ENCODE results near the gene OR7G1.

OR7G1 gene

DNA sequence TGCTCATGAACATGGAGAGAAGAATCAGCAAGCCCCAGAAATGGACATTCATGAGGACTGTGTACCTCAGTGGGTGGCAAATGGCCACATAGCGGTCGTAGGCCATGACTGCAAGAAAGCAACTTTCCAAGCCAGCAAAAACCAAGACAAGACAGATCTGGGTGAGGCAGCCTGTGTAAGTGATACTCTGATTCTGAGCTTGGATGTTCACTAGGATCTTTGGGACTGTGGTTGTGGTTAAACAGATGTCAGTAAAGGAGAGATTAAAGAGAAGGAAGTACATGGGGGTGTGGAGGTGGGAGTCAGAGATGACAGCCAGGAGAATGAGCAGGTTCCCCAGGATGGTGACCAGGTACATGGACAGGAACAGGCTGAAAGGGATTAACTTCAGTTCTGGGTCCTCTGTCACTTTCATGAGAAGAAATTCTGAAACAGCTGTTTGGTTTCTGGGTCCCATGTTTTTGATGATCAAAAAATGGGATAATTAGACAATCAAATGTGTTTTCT is at the start of gene OR7G1:
Gene OR7G1 (minus strand): TSS at position 457 of the 507 bp plus-strand sequence. CDS start 0 bp downstream, at position 457.
- no peak for DNase-seq

GRCh38 chr19:9165261-9165660 is 49.7 kb upstream of the OR7G1 start:
- DNase-seq: no peak

DNA sequence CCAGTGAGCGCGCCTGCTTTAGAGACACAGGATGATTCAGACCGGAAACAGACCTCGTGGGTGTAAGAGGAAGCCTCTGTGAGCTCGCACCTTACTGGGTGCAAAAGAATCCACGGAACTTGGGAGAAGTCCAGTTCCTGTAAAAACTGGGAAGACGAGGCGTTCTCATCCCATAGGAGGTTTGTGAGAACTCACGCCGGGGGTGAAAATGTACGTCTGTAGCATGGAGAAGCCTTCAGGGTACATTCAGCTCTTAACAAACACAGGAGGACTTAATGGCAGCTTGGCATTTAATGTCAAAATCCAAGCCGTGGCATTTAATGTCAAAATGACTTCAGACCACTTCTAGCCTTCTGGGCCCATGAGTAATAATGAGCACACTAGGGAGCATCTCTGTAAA is 45.9 kb upstream of the OR7G1 start:
- no peak for DNase-seq

- DNase-seq: no peak
Observed at GRCh38 chr19:9159891-9160290, 44.3 kb upstream of the OR7G1 start.

DNA sequence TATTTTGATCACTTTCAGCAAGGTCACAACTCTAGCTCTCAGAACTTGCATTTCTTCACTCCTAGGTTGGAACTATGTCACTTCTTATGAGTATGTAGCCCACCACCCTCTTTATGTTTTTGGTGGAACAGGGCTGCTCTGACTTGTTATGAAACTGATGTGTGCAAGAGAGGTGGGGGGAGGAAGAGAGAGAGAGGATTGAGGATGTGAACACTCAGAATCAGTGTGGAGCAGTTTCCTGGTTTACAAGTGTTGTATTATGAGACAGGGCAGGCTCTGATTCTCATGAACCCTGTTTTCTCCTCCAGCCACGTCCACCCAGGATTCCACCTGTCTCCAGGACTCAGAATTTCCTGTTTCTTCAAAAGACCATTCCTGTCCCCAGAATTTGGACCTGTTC is 40.7 kb upstream of the OR7G1 start:
- DNase-seq: no peak

DNA sequence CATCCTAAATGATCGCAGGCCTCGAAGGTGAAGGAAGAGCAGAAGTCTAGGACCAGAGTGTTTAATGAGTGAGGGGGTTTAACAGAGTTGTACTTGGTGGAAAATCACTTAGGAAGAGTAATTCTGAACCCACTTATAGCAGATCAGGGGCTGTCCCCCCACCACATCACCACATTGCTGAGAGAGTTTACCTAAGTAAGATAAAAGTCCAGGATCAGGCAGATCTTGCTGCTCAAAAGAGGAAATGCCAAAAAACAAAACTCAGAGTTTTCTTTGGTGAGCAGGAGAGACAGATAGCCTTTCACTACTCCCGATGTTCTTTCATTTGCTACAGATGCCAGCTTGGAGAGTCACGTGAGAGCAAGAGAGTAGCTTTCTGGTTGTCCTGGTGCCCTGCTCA is 40.0 kb upstream of the OR7G1 start:
- DNase-seq: no peak

- DNase-seq: no peak
Observed at GRCh38 chr19:9151367-9151766, 35.8 kb upstream of the OR7G1 start.

- no peak for DNase-seq
Observed at GRCh38 chr19:9150650-9151049, 35.1 kb upstream of the OR7G1 start.

- no peak for DNase-seq
Observed at GRCh38 chr19:9149997-9150396, 34.4 kb upstream of the OR7G1 start.

GRCh38 chr19:9148697-9149096 is 33.1 kb upstream of the OR7G1 start:
- no peak for DNase-seq

DNA sequence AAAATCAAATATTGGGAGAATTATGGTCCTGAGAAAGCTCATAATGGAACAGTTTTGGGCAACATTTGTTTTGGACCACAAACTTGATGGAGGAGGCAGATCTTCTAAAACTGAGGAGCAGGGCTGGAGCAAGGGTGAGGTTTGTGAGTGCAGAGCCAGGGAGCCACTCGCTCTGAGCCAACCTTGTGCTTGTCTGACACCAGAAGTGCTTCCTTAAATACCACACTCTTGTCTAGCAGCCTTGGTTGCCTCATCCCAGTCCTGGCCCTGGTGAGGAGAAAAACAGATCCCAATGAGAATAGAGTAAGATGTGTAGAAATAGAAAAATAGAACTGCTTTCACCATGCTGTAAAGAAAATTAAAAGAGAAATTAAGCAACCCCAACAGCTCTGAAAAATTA is 31.3 kb upstream of the OR7G1 start:
- no peak for DNase-seq

GRCh38 chr19:9144920-9145319 is 29.4 kb upstream of the OR7G1 start:
- DNase-seq: no peak

- peak; percentile 91 for DNase-seq
Observed at GRCh38 chr19:9140159-9140874, 24.8 kb upstream of the OR7G1 start, which contains the start of gene ZNF317. ZNF317 (plus strand) TSS chr19:9140397; CDS start chr19:9156017, 15,620 bp downstream.

- DNase-seq: no peak
Observed at GRCh38 chr19:9139609-9140158, 24.1 kb upstream of the OR7G1 start.

GRCh38 chr19:9132422-9132821 is 16.9 kb upstream of the OR7G1 start:
- no peak for DNase-seq

DNA sequence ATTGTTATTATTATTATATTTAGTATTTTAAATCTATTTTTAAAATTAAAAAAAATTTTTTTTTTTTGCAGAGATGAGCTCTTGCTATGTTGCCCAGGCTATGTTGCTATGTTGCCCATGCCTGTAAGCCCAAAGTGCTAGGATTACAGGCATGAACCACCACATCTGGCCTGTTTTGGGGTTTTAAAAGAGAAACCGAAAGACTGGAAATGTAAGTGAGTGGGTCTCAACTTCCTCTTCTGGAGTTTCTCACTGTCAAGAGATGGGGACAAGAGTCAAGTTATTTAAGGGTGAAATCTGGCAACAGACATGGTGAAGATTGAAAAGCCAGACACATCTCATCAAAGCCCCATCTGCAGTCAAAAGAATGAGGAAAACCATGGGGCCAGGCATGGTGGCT is 15.4 kb upstream of the OR7G1 start:
- no peak for DNase-seq

GRCh38 chr19:9128171-9128570 is 12.6 kb upstream of the OR7G1 start:
- DNase-seq: no peak

- DNase-seq: no peak
Observed at GRCh38 chr19:9126900-9127405, 11.4 kb upstream of the OR7G1 start, which contains the start of gene OR7G3. OR7G3 (minus strand) TSS chr19:9126950; CDS start chr19:9126950, 0 bp downstream.

DNA sequence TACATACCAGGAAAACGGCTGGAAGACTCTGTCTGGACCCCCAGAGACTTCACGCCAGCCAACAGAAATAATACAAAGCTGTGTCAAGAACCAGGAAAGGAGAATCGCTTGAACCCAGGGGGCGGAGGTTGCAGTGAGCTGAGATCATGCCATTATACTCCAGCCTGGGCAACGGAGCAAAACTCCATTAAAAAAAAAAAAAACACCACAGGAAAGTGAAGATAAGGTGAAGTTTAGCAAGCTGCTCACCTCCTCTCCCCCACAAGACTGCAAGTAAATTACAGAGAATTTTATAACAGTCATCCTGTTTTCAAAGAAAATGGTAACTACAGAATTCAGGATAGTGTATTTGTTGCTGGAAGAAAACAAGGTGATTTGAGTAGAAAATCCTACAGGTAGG is 984 bp upstream of the OR7G1 start:
- DNase-seq: no peak

DNA sequence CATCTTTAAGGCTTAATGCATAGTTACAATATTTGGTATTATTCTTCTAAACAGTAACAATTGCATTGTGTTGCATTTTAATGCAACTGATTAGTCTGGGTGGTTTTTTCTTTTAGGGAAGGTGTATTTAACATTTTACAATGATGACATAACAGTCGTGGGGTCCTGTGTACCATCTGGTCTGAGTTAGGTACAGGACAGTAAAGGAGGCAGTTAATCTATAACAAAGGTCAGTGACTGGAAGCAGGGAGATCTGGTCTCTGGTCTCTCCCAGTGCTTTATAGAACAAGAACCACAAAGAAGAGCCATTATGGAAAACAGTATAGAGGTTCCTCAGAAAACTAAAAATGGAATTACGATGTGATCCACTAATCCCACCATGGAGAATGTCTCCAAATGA is 5.6 kb downstream of the OR7G1 start:
- DNase-seq: no peak

DNA sequence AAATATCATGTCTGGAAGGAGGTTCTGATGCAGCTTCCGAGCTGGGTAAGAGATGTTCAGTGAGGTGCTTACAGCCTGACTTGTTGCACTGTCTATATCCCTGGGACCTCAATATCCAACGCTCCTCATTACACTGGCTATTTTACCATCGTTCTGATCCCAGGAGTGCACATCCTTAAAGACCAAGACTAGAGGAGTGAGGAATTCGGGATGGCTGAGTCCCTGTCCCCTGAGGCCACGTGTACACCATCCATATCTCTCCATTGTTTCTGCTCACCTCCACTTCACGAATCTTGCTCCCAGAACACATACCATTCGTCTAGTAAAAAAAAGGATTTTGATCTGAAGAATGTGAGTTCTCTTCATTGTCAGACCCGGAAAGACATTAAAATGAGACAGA is 8.2 kb downstream of the OR7G1 start, which contains the start of gene OR7G2:
Gene OR7G2 (minus strand): TSS at position 101 of the 400 bp plus-strand sequence. CDS start 4,232 bp downstream, outside the sequence.
- DNase-seq: no peak

GRCh38 chr19:9086761-9087160 is 28.8 kb downstream of the OR7G1 start, which contains the start of gene OR1M1:
OR1M1 (plus strand) TSS chr19:9087061; CDS start chr19:9093245, 6,184 bp downstream.
- no peak for DNase-seq

DNA sequence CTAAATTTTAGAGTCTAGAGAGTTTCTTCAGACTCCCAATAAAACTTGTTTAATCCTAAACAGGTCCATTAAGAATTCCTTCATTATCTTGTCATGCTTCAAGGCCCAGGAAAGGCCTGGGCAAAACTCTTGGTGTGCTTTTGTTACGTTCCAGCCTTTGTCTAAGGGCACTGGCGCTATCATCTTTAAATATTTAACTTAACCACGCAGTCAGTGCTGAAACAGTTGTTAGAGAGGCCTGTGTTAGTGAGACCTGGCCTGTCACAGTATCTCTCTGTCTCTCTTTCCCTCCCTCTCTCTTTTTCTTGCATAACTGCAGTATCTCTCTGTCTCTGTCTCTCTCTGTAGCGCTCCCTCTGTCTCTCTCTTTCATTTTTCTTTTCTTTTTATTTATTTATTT is 36.9 kb downstream of the OR7G1 start:
- no peak for DNase-seq

GRCh38 chr19:9076901-9077300 is 38.7 kb downstream of the OR7G1 start:
- no peak for DNase-seq
